PC-3 (cell line): ENCODE data around the gene ALX4. TPM values are rescaled to one million over a fixed set of nuclear protein-coding genes. Genes with fewer than 3 reads are reported as not detected.

Source experiments
- ATAC-seq: fragments of 200-7000 bp; cut with Tn5 transposase; 2 replicates; pipeline ENCODE4 v1.9.1; 2020; ENCODE audit warnings: mild to moderate bottlenecking, moderate library complexity
- BruUV-seq: library from RNA; stranded (reverse); fragments of 400-500 nt; replicated peaks from 2 replicates; lab custom pipeline; 2021; lab: Mats Ljungman, UMichigan
- CTCF ChIA-PET: fragments of 300-600 bp; sonication (Branson Sonifier 250); formaldehyde crosslinking; loops from one replicate; lab custom pipeline; 2022; ENCODE audit warnings: antibody characterized with exemption; lab: Charles Lee
- POLR2A ChIA-PET: fragments of 300-600 bp; sonication (Branson Sonifier 250); formaldehyde crosslinking; loops from one replicate; lab custom pipeline; 2022; ENCODE audit warnings: antibody characterized with exemption; ENCODE audit not compliant: unreplicated experiment; lab: Charles Lee
- DNase-seq: peaks from one replicate; pipeline ENCODE4 v3.0.0-alpha.2; 2015
- H2AFZ ChIP-seq: fragments of 300-600 bp; sonication (generic); 2 replicates; pipeline ENCODE4 v1.6.0; 2016; ENCODE audit warnings: antibody characterized with exemption, low read length
- H3F3A ChIP-seq: fragments of 300-600 bp; sonication (generic); one replicate; pipeline ENCODE4 v1.6.0; 2017; ENCODE audit warnings: antibody characterized with exemption, low read length, control low read depth, mild to moderate bottlenecking; ENCODE audit not compliant: unreplicated experiment
- H3K27ac ChIP-seq: fragments of 300-600 bp; sonication (generic); 2 replicates; pipeline ENCODE4 v1.5.1; 2016; ENCODE audit warnings: mild to moderate bottlenecking, low read length
- H3K27me3 ChIP-seq: fragments of 300-600 bp; sonication (generic); 2 replicates; pipeline ENCODE4 v1.6.1; 2016; ENCODE audit warnings: low read length, mixed read lengths
- H3K36me3 ChIP-seq: fragments of 300-600 bp; sonication (generic); 2 replicates; pipeline ENCODE4 v1.6.1; 2016; ENCODE audit warnings: low read depth, mixed run types, low read length, mixed read lengths
- H3K4me1 ChIP-seq: fragments of 300-600 bp; sonication (generic); 2 replicates; pipeline ENCODE4 v1.5.1; 2016; ENCODE audit warnings: low read length; ENCODE audit not compliant: insufficient read depth
- H3K4me2 ChIP-seq: fragments of 300-600 bp; sonication (generic); 2 replicates; pipeline ENCODE4 v1.6.0; 2016; ENCODE audit warnings: low read length
- H3K4me3 ChIP-seq: fragments of 300-600 bp; sonication (generic); 2 replicates; pipeline ENCODE4 v1.5.1; 2016; ENCODE audit warnings: mild to moderate bottlenecking, low read length, mixed read lengths
- H3K79me2 ChIP-seq: fragments of 300-600 bp; sonication (generic); 2 replicates; pipeline ENCODE4 v1.6.1; 2017; ENCODE audit warnings: low read length, mixed read lengths
- H3K9ac ChIP-seq: fragments of 300-600 bp; sonication (generic); 2 replicates; pipeline ENCODE4 v1.6.0; 2016; ENCODE audit warnings: mild to moderate bottlenecking, low read length
- H3K9me2 ChIP-seq: fragments of 300-600 bp; sonication (generic); replicated peaks from 2 replicates; pipeline ENCODE4 v1.6.1; 2016; ENCODE audit warnings: mixed run types, low read length, mixed read lengths
- H3K9me3 ChIP-seq: fragments of 300-600 bp; sonication (generic); 2 replicates; pipeline ENCODE4 v1.6.1; 2016; ENCODE audit warnings: low read length, mixed read lengths
- H4K20me1 ChIP-seq: fragments of 300-600 bp; sonication (generic); 2 replicates; pipeline ENCODE4 v1.6.1; 2016; ENCODE audit warnings: low read length, mixed read lengths
- EZH2 ChIP-seq: fragments of 300-600 bp; sonication (generic); IDR thresholded peaks from one replicate; pipeline ENCODE4 v1.6.1; 2017; ENCODE audit warnings: antibody characterized with exemption, mild to moderate bottlenecking, low read length; ENCODE audit not compliant: unreplicated experiment
- EZH2phosphoT487 ChIP-seq: fragments of 300-600 bp; sonication (generic); IDR thresholded peaks from 2 replicates; pipeline ENCODE4 v1.6.1; 2018; ENCODE audit warnings: mild to moderate bottlenecking, antibody characterized with exemption, low read length, borderline replicate concordance
- intact Hi-C: fragments of 100-400 bp; cut with micrococcal nuclease; formaldehyde crosslinking; loops from 2 replicates; pipeline ENCODE4 v1.9.0; 2023
- total RNA-seq: library from RNA; depleted of rRNA; stranded (reverse); fragments of >200 nt; gene quantifications from 2 replicates; pipeline ENCODE4 v1.2.3, GENCODE V29; 2014
- TF ChIP-seq, protein P1 (sequence below): fragments of 300-600 bp; sonication (generic); conservative IDR thresholded peaks from 2 replicates; pipeline ENCODE4 v1.5.1; 2017; ENCODE audit warnings: antibody characterized with exemption, low read depth, mild to moderate bottlenecking, low read length

The ALX4 gene
- total RNA-seq, 1 experiment from 2014 or later, result not detected

DNA sequence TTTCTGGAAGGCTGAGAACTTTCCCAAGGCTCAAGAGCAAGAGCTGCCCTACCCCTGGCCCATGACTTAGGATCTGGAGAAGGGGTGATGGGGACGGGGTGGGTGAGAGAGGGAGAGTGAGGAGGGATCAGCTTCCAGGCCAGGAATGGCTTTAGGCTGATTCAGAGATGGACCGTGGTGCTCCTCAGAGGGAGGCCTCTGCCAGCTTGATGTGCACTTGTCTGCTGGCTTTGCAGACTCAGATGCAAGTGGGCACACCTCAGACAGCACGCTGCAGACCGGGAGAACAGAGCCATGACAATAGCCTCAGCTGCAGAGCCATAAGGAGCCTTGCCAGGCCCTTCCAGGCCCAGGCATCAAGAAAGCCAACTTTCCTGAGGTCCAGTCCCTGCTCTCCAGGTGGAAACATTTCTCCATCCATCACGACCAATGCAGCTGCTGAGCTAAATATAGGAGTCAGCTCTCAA, 41.3 kb downstream of the ALX4 start:
- DNase-seq (no peak), ATAC-seq (no peak)
- Histone ChIP-seq H3K27ac (no peak overlapping the region), H3K9me3 (no peaks in the 10 kb centered on the region), H3K4me2 (no peak overlapping the region), H3K9ac (no peak overlapping the region), H3K9me2 (no peaks in the 10 kb centered on the region), H3K4me1 (no peaks in the 10 kb centered on the region), H3K36me3 (no peaks in the 10 kb centered on the region), H2AFZ (no peak overlapping the region), H3K27me3 (no peaks in the 10 kb centered on the region), H4K20me1 (no peaks in the 10 kb centered on the region), H3F3A (no peaks in the 10 kb centered on the region), H3K79me2 (no peaks in the 10 kb centered on the region), H3K4me3 (no peak overlapping the region)
- BruUV-seq, result no TSS peak
- intact Hi-C loops, result no loop called here
- TF ChIP-seq EZH2phosphoT487 (no peak), EZH2 (no peak)
- TF ChIP-seq, protein P1, sequence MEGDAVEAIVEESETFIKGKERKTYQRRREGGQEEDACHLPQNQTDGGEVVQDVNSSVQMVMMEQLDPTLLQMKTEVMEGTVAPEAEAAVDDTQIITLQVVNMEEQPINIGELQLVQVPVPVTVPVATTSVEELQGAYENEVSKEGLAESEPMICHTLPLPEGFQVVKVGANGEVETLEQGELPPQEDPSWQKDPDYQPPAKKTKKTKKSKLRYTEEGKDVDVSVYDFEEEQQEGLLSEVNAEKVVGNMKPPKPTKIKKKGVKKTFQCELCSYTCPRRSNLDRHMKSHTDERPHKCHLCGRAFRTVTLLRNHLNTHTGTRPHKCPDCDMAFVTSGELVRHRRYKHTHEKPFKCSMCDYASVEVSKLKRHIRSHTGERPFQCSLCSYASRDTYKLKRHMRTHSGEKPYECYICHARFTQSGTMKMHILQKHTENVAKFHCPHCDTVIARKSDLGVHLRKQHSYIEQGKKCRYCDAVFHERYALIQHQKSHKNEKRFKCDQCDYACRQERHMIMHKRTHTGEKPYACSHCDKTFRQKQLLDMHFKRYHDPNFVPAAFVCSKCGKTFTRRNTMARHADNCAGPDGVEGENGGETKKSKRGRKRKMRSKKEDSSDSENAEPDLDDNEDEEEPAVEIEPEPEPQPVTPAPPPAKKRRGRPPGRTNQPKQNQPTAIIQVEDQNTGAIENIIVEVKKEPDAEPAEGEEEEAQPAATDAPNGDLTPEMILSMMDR, result no peak
- CTCF ChIA-PET, result no interaction called here
- POLR2A ChIA-PET, result no interaction called here

DNA sequence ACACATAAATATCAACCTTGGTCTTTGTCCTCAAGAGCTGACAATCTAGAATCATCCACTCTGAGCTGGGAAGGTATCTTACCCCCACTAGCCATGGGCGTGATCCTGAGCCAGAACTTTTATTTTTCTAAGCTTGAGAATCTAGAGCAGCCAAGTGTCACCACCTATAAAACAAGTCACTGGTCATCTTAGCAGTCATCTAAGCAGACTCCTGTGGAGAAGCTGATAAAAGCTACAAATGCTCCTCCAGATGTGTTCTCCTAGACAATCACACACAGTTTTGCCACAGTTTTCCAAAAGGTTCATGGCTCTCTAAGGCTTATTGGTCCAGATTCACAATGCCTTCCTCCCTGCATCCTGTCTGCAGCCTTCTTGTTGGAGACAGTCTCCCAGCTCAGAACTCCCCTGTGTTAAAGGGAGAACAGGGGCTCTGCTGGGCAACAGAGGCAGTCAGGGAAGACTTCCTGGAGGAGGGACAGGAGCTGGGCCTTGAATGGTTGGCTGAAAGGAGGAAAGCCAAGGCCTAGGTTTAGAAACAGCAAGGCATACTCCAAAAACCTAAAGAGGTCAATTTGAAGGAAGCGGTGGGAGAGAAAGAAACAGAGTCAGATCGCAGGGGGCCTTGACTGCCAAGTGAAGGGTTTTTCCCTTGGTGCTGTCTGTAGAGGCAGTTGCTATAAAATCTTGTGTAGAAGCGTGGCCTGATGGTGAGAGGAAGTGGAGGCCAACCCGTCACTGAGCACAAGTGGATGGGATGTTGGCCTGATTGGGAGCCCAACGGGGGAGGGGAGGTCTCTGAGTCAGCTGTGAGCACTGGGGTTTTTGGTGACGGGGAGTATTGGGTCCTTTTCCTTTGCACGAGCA, 42.0 kb downstream of the ALX4 start:
- ChIA-PET POLR2A (no interaction called here), CTCF (no interaction called here)
- H3K79me2 ChIP-seq, result no peaks in the 10 kb centered on the region
- DNase-seq (no peak), ATAC-seq (no peak)
- H3K9me2 ChIP-seq, result no peaks in the 10 kb centered on the region
- no peak overlapping the region for H3K9ac ChIP-seq
- H2AFZ ChIP-seq, result no peak overlapping the region
- H3K36me3 ChIP-seq, result no peaks in the 10 kb centered on the region
- H3F3A ChIP-seq, result no peaks in the 10 kb centered on the region
- no peak overlapping the region for H3K4me3 ChIP-seq
- H3K4me1 ChIP-seq, result no peaks in the 10 kb centered on the region
- no TSS peak for BruUV-seq
- no peak overlapping the region for H3K4me2 ChIP-seq
- intact Hi-C loops, result no loop called here
- H3K27me3 ChIP-seq, result no peaks in the 10 kb centered on the region
- TF ChIP-seq EZH2phosphoT487 (no peak), EZH2 (no peak)
- TF ChIP-seq, protein P1, result no peak
- H3K27ac ChIP-seq, result no peak overlapping the region
- H4K20me1 ChIP-seq, result no peaks in the 10 kb centered on the region
- no peaks in the 10 kb centered on the region for H3K9me3 ChIP-seq
